ENCODE data around the gene RHBDD1. TPM values are rescaled to one million over a fixed set of nuclear protein-coding genes. Genes with fewer than 3 reads are reported as not detected.
"Not testable (repeated sequence)": the region's sequence is repeated elsewhere in the genome, so short reads cannot be mapped to it uniquely, and the experiment has no call there.

Gene RHBDD1
- polyA plus RNA-seq, 2 donors: 3.9 to 5.2 TPM

DNA sequence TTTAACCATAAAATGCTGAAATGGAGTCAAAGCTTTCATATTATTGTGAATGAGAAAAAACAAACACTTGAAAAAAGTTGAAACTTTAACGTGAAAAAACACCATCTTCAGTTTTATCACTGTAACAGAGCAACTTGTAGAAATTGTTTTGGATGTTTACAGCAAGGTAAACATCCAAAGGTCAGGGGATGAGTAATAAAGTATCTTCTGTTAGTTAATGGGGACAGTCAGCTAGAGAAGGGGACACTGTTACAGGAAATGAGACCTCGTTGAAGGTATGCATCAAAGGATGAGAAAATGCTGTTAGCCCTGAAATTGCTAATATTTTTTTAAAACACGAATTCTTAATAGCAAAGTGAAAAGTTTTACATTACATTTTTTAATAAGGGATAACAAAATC is 2.9 kb downstream of the RHBDD1 start:
- H3K27ac ChIP-seq (ENCODE audit: low read depth in 2 of 2, low read length in 1 of 2): no peak overlapping the region
- H3K9me3 ChIP-seq (ENCODE audit: control insufficient read depth in 2 of 2, insufficient read depth in 1 of 2, low read depth in 1 of 2, low read length in 1 of 2): no peaks in the 10 kb centered on the region
- no peaks in the 10 kb centered on the region for H3K36me3 ChIP-seq (ENCODE audit: control insufficient read depth in 2 of 2, insufficient read depth in 2 of 2, low read length in 1 of 2)
- peaks cover 3 to 5% of the 10 kb centered on the region in 2 donors for H3K4me1 ChIP-seq (ENCODE audit: control insufficient read depth in 2 of 2, insufficient read depth in 2 of 2, low read length in 1 of 2)
- WGBS, 2 donors: 63 to 71% methylated on average over 3 of the region's 3 CpGs
- H3K4me3 ChIP-seq (ENCODE audit: low read depth in 1 of 2, low read length in 2 of 2): no peak overlapping the region
- no peaks in the 10 kb centered on the region for H3K27me3 ChIP-seq (ENCODE audit: control insufficient read depth in 1 of 2, insufficient read depth in 2 of 2, low read length in 2 of 2)

DNA sequence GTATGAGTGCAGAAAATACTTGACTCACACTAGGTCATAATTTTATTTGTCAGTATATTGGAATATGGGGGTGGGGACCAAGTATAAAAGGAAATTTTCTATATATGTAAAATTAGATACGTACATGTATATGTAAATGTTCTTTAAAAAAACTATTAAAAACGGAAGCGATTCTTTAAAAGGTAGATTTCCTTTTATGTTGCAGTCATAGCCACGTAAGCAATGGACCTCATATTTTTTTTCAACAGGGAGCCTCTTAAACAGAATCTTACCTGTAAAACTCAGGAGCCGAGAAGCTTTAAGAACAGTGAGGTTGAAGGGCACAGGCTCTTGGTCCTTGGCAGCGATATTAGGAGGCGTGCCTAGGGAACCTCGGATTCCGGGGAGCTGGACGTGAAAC is 3.3 kb downstream of the RHBDD1 start:
- Histone ChIP-seq H3K27me3 (ENCODE audit: control insufficient read depth in 1 of 2, insufficient read depth in 2 of 2, low read length in 2 of 2) (no peaks in the 10 kb centered on the region), H3K27ac (ENCODE audit: low read depth in 2 of 2, low read length in 1 of 2) (no peak overlapping the region), H3K4me1 (ENCODE audit: control insufficient read depth in 2 of 2, insufficient read depth in 2 of 2, low read length in 1 of 2) (peaks cover 3 to 5% of the 10 kb centered on the region in 2 donors), H3K9me3 (ENCODE audit: control insufficient read depth in 2 of 2, insufficient read depth in 1 of 2, low read depth in 1 of 2, low read length in 1 of 2) (no peaks in the 10 kb centered on the region), H3K36me3 (ENCODE audit: control insufficient read depth in 2 of 2, insufficient read depth in 2 of 2, low read length in 1 of 2) (no peaks in the 10 kb centered on the region), H3K4me3 (ENCODE audit: low read depth in 1 of 2, low read length in 2 of 2) (no peak overlapping the region)
- WGBS, 2 donors: 91 to 92% methylated on average over 10 of the region's 10 CpGs

DNA sequence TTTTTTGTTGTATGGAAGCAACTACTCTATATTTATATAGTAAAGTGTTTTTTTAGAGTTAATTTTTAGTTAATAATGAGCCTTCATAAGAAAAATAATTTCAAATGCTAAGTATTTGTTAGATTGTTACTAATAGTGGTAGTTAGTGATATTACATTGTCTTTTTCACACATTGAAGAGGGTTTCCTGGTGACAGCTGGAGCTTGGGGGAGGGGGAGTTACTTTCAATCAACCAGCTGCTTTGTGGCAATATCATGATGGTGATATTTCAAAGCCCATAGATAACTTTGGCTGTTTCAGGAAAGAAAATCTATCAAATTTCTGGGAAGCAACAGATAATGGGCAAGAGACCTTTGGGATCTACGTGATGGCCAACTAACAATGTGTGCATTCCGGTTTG is 4.1 kb downstream of the RHBDD1 start:
- no peaks in the 10 kb centered on the region for H3K27me3 ChIP-seq (ENCODE audit: control insufficient read depth in 1 of 2, insufficient read depth in 2 of 2, low read length in 2 of 2)
- H3K4me1 ChIP-seq (ENCODE audit: control insufficient read depth in 2 of 2, insufficient read depth in 2 of 2, low read length in 1 of 2): peaks cover 3% of the 10 kb centered on the region in 2 donors
- no peak overlapping the region for H3K27ac ChIP-seq (ENCODE audit: low read depth in 2 of 2, low read length in 1 of 2)
- H3K36me3 ChIP-seq (ENCODE audit: control insufficient read depth in 2 of 2, insufficient read depth in 2 of 2, low read length in 1 of 2): no peaks in the 10 kb centered on the region
- H3K9me3 ChIP-seq (ENCODE audit: control insufficient read depth in 2 of 2, insufficient read depth in 1 of 2, low read depth in 1 of 2, low read length in 1 of 2): no peaks in the 10 kb centered on the region
- no peak overlapping the region for H3K4me3 ChIP-seq (ENCODE audit: low read depth in 1 of 2, low read length in 2 of 2)
- WGBS, 2 donors: 96 to 100% methylated on average over 2 of the region's 2 CpGs

DNA sequence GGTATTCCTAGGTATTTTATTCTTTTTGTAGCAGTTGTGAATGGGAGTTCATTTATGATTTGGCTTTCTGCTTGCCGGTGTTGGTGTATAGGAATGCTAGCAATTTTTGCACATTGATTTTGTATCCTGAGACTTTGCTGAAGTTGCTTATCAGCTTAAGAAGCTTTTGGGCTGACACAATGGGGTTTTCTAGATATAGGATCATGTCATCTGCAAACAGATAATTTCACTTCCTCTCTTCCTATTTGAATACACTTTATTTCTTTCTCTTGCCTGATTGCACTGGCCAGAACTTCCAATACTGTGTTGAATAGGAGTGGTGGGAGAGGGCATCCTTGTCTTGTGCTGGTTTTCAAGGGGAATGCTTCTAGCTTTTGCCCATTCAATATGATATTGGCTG is 7.1 kb downstream of the RHBDD1 start:
- H3K27ac ChIP-seq (ENCODE audit: low read depth in 2 of 2, low read length in 1 of 2); H3K36me3 ChIP-seq (ENCODE audit: control insufficient read depth in 2 of 2, insufficient read depth in 2 of 2, low read length in 1 of 2); H3K9me3 ChIP-seq (ENCODE audit: control insufficient read depth in 2 of 2, insufficient read depth in 1 of 2, low read depth in 1 of 2, low read length in 1 of 2); H3K27me3 ChIP-seq (ENCODE audit: control insufficient read depth in 1 of 2, insufficient read depth in 2 of 2, low read length in 2 of 2); H3K4me1 ChIP-seq (ENCODE audit: control insufficient read depth in 2 of 2, insufficient read depth in 2 of 2, low read length in 1 of 2); H3K4me3 ChIP-seq (ENCODE audit: low read depth in 1 of 2, low read length in 2 of 2): not testable (repeated sequence)
- WGBS, 2 donors: 94% methylated on average over 1 of the region's 1 CpG

DNA sequence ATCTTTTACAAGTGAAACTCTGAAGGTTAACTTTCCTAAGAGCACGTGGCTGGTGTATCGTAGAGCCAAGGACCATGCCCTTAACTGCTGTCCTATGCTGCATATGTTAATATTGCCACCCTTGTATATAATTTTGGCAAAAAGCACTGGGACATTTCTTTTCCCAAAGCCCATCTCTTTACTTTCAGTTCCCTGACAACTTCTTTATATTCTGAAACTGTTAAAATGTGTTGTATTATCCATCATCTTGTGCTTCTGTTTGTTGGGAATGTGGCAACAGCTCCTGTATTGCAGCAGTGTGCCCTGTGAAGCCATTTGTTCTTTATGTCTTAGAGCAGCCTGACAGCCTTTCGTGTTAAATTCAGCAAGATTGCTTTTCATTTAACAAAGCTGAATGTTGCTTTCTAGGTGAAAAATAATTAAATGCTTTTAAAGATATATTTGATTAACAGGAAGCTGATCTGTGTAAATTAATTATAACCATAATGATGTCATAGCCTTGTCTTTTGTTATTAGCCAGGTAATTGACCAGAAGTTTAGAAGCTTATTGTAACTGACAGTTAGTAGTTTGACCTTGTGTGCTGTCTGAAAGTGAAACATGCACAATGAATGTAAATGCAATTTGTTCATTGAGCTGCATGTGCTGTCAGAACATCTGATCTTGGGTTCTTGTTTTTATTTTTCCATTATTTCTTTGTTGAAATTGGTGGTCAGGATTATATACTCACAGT is 9.7 kb downstream of the RHBDD1 start:
- Histone ChIP-seq H3K4me1 (ENCODE audit: control insufficient read depth in 2 of 2, insufficient read depth in 2 of 2, low read length in 1 of 2) (no peaks in the 10 kb centered on the region), H3K27ac (ENCODE audit: low read depth in 2 of 2, low read length in 1 of 2) (no peak overlapping the region), H3K4me3 (ENCODE audit: low read depth in 1 of 2, low read length in 2 of 2) (no peak overlapping the region), H3K36me3 (ENCODE audit: control insufficient read depth in 2 of 2, insufficient read depth in 2 of 2, low read length in 1 of 2) (no peaks in the 10 kb centered on the region), H3K9me3 (ENCODE audit: control insufficient read depth in 2 of 2, insufficient read depth in 1 of 2, low read depth in 1 of 2, low read length in 1 of 2) (no peaks in the 10 kb centered on the region), H3K27me3 (ENCODE audit: control insufficient read depth in 1 of 2, insufficient read depth in 2 of 2, low read length in 2 of 2) (no peaks in the 10 kb centered on the region)
- WGBS, 2 donors: 76 to 81% methylated on average over 3 of the region's 3 CpGs

DNA sequence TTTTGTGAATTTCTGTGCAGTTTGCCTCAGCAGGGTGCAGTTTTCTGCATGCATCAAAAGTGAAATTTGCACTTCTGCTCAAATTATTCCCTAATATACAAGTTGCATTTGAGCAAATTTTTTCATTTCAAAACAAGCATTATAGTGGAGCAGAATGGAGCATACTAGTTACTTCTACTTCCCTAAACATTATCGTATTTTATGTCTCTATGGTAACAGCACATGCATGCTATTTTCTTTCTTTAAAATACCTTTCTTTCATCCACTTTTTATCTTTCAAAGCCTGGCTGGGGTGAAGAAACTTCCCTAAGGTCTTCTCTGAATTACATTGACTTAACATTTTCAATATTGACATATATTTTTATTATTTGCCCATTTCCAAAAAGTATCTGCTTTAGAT is 11.2 kb downstream of the RHBDD1 start:
- 74 to 82% methylated on average over 1 of the region's 1 CpG for WGBS, 2 donors
- no peaks in the 10 kb centered on the region for H3K4me1 ChIP-seq (ENCODE audit: control insufficient read depth in 2 of 2, insufficient read depth in 2 of 2, low read length in 1 of 2)
- H3K9me3 ChIP-seq (ENCODE audit: control insufficient read depth in 2 of 2, insufficient read depth in 1 of 2, low read depth in 1 of 2, low read length in 1 of 2): no peaks in the 10 kb centered on the region
- H3K27ac ChIP-seq (ENCODE audit: low read depth in 2 of 2, low read length in 1 of 2): no peak overlapping the region
- H3K4me3 ChIP-seq (ENCODE audit: low read depth in 1 of 2, low read length in 2 of 2): no peak overlapping the region
- H3K36me3 ChIP-seq (ENCODE audit: control insufficient read depth in 2 of 2, insufficient read depth in 2 of 2, low read length in 1 of 2): no peaks in the 10 kb centered on the region
- H3K27me3 ChIP-seq (ENCODE audit: control insufficient read depth in 1 of 2, insufficient read depth in 2 of 2, low read length in 2 of 2): no peaks in the 10 kb centered on the region

DNA sequence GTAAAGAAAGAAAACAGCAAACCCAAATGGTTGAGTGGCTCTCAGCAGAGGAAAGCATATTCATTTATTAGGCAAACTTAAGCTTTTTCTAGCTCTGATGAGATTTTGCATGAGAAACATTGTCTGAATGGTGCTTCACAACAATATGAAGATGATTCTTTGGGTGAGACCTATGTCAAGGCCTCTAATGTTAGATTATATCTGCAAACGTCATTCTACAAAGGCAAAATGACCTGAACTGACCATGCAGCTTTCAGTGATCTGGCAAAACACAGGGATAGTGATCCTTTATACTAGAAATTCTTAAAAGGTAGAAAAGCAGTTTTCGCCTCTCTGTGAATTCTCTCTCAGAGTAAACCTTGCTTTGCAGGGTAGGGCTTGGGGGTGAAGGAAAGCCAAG is 11.7 kb downstream of the RHBDD1 start:
- WGBS, 2 donors: 88 to 89% methylated on average over 2 of the region's 2 CpGs
- no peaks in the 10 kb centered on the region for H3K27me3 ChIP-seq (ENCODE audit: control insufficient read depth in 1 of 2, insufficient read depth in 2 of 2, low read length in 2 of 2)
- H3K27ac ChIP-seq (ENCODE audit: low read depth in 2 of 2, low read length in 1 of 2): no peak overlapping the region
- no peaks in the 10 kb centered on the region for H3K36me3 ChIP-seq (ENCODE audit: control insufficient read depth in 2 of 2, insufficient read depth in 2 of 2, low read length in 1 of 2)
- no peaks in the 10 kb centered on the region for H3K4me1 ChIP-seq (ENCODE audit: control insufficient read depth in 2 of 2, insufficient read depth in 2 of 2, low read length in 1 of 2)
- no peaks in the 10 kb centered on the region for H3K9me3 ChIP-seq (ENCODE audit: control insufficient read depth in 2 of 2, insufficient read depth in 1 of 2, low read depth in 1 of 2, low read length in 1 of 2)
- H3K4me3 ChIP-seq (ENCODE audit: low read depth in 1 of 2, low read length in 2 of 2): no peak overlapping the region

DNA sequence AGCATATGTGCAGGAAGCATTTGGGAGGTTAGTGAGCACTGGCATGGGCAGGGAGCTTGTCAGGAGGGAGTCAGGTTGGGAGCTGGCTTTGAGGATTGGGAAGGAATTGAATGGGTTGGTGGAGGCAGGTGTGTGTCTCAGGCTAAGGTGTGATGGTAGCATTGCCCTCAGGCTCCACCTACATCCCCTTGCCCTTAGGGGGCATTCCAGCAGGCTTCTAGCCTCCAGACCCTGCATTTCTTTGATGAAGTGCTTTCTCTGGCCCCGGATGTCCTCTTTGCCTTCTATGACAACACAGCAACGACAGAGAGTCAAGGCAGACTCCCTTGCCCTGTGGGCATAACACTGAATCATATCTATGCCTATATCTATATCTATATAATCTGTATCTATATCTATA is 13.5 kb downstream of the RHBDD1 start:
- no peaks in the 10 kb centered on the region for H3K9me3 ChIP-seq (ENCODE audit: control insufficient read depth in 2 of 2, insufficient read depth in 1 of 2, low read depth in 1 of 2, low read length in 1 of 2)
- H3K4me1 ChIP-seq (ENCODE audit: control insufficient read depth in 2 of 2, insufficient read depth in 2 of 2, low read length in 1 of 2): peaks cover 0 to 2% of the 10 kb centered on the region in 2 donors
- H3K36me3 ChIP-seq (ENCODE audit: control insufficient read depth in 2 of 2, insufficient read depth in 2 of 2, low read length in 1 of 2): no peaks in the 10 kb centered on the region
- no peak overlapping the region for H3K27ac ChIP-seq (ENCODE audit: low read depth in 2 of 2, low read length in 1 of 2)
- H3K27me3 ChIP-seq (ENCODE audit: control insufficient read depth in 1 of 2, insufficient read depth in 2 of 2, low read length in 2 of 2): no peaks in the 10 kb centered on the region
- WGBS, 2 donors: 71 to 90% methylated on average over 2 of the region's 2 CpGs
- H3K4me3 ChIP-seq (ENCODE audit: low read depth in 1 of 2, low read length in 2 of 2): no peak overlapping the region

DNA sequence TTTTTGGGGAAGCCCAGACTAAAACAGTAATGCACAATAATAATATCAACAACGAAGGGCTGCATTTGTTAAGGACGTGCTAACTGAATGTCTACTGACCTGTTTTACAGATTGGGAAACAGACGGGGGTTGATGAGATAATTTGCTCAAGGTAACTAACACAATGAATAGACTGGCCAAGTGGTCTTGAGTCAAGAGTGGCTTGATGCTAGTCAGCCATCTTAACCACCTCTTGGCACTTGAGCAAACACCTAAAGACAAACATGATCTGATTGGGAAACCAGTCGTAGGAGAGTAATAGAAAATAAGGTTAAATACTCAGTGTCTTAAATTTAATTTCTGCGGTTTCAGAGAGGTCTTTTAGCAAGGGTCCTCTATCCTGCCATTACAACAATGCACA is 14.2 kb downstream of the RHBDD1 start:
- peaks cover 0 to 2% of the 10 kb centered on the region in 2 donors for H3K4me1 ChIP-seq (ENCODE audit: control insufficient read depth in 2 of 2, insufficient read depth in 2 of 2, low read length in 1 of 2)
- no peak overlapping the region for H3K4me3 ChIP-seq (ENCODE audit: low read depth in 1 of 2, low read length in 2 of 2)
- H3K27ac ChIP-seq (ENCODE audit: low read depth in 2 of 2, low read length in 1 of 2): no peak overlapping the region
- WGBS, 2 donors: 90 to 97% methylated on average over 5 of the region's 5 CpGs
- H3K36me3 ChIP-seq (ENCODE audit: control insufficient read depth in 2 of 2, insufficient read depth in 2 of 2, low read length in 1 of 2): no peaks in the 10 kb centered on the region
- no peaks in the 10 kb centered on the region for H3K9me3 ChIP-seq (ENCODE audit: control insufficient read depth in 2 of 2, insufficient read depth in 1 of 2, low read depth in 1 of 2, low read length in 1 of 2)
- H3K27me3 ChIP-seq (ENCODE audit: control insufficient read depth in 1 of 2, insufficient read depth in 2 of 2, low read length in 2 of 2): no peaks in the 10 kb centered on the region

DNA sequence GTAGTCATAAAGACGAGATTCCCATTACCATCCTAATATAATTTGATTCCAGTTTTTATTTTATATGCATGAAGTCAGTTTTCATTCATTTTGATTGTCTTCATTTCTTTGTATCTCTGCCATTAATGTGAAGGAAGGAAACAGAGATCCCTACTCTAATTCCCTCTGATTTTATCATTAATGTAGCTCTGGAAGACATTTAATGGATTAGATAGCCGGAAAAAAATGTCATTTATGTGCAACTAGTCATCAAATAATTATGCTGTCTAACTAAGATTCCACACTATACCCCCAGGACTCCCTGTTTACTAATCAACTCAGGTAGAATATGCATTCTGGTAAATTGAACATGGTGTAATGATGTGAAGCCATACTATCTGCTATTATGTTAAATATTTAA is 19.9 kb downstream of the RHBDD1 start:
- H3K27me3 ChIP-seq (ENCODE audit: control insufficient read depth in 1 of 2, insufficient read depth in 2 of 2, low read length in 2 of 2): no peaks in the 10 kb centered on the region
- H3K27ac ChIP-seq (ENCODE audit: low read depth in 2 of 2, low read length in 1 of 2): no peak overlapping the region
- H3K4me3 ChIP-seq (ENCODE audit: low read depth in 1 of 2, low read length in 2 of 2): no peak overlapping the region
- H3K36me3 ChIP-seq (ENCODE audit: control insufficient read depth in 2 of 2, insufficient read depth in 2 of 2, low read length in 1 of 2): no peaks in the 10 kb centered on the region
- H3K9me3 ChIP-seq (ENCODE audit: control insufficient read depth in 2 of 2, insufficient read depth in 1 of 2, low read depth in 1 of 2, low read length in 1 of 2): no peaks in the 10 kb centered on the region
- H3K4me1 ChIP-seq (ENCODE audit: control insufficient read depth in 2 of 2, insufficient read depth in 2 of 2, low read length in 1 of 2): peaks cover 0 to 2% of the 10 kb centered on the region in 2 donors
- WGBS, 2 donors: 92 to 93% methylated on average over 2 of the region's 2 CpGs

Measured in esophagus (tissue), 2 donors.